OCI-LY3 (cell line): ENCODE measurements around the gene CDH1.

ENCODE experiments used
- EZH2phosphoT487 ChIP-seq: fragments of 200-600 bp; shearing (Covaris generic); IDR thresholded peaks from 2 replicates; pipeline ENCODE4 v1.6.1; 2018; ENCODE audit warnings: antibody characterized with exemption, mixed run types, low read depth
- TF ChIP-seq, protein P1 (sequence below): fragments of 200-600, 300-600 bp; sonication (generic); IDR thresholded peaks from 2 replicates; pipeline ENCODE4 v1.5.1; 2014; ENCODE audit warnings: antibody characterized with exemption, low read length, low read depth

DNA sequence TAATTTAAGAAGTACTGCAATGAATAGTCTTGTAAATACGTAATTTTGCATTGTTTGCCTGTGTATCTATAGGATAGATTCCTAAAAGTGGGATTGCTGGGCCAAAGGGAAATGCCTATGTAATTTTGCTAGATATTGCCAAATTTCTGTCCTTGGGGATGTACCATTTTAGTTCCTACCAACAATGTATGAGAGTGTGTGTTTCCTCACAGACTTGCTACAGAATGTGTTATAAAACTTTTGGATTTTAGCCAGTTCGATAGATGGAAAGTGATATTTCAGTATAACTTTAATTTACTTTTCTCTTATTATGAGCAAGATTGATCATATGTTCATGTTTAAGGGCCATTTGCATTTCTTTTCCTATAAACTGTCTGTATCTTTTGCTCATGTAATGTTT, 114.5 kb downstream of the CDH1 start:
- TF ChIP-seq, protein P1, sequence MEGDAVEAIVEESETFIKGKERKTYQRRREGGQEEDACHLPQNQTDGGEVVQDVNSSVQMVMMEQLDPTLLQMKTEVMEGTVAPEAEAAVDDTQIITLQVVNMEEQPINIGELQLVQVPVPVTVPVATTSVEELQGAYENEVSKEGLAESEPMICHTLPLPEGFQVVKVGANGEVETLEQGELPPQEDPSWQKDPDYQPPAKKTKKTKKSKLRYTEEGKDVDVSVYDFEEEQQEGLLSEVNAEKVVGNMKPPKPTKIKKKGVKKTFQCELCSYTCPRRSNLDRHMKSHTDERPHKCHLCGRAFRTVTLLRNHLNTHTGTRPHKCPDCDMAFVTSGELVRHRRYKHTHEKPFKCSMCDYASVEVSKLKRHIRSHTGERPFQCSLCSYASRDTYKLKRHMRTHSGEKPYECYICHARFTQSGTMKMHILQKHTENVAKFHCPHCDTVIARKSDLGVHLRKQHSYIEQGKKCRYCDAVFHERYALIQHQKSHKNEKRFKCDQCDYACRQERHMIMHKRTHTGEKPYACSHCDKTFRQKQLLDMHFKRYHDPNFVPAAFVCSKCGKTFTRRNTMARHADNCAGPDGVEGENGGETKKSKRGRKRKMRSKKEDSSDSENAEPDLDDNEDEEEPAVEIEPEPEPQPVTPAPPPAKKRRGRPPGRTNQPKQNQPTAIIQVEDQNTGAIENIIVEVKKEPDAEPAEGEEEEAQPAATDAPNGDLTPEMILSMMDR, result no peak
- no peak for TF ChIP-seq EZH2phosphoT487
